Keratinocyte (primary cell): ENCODE data around the gene FREM3.

Experiments used
- CTCF ChIP-seq, 3 experiments: IDR thresholded peaks in 1 of 3; conservative IDR thresholded peaks in 1 of 3; optimal IDR thresholded peaks in 1 of 3; 2 replicates in 2 of 3; 3 replicates in 1 of 3; pipeline versions ENCODE3 to v1.5.1; 2011; ENCODE audit warnings: low read length in 3 of 3, mild to moderate bottlenecking in 3 of 3, moderate library complexity in 2 of 3, control low read depth in 1 of 3, inconsistent platforms in 1 of 3; ENCODE audit not compliant: insufficient read depth in 2 of 3; ENCODE audit errors: extremely low read depth in 1 of 3
- EZH2 ChIP-seq: IDR thresholded peaks from one replicate; pipeline ENCODE4 v1.6.1; 2012; ENCODE audit warnings: inconsistent platforms, mild to moderate bottlenecking, low read length, moderate library complexity

GRCh38 chr4:143539670-143540023 lies 160.8 kb downstream of the FREM3 start:
- TF ChIP-seq CTCF (optimal IDR thresholded peaks at IDR 0.05 in 1 of 3, IDR thresholded peaks at IDR 0.05 in 1 of 3, conservative IDR thresholded peaks at IDR 0.05 in 1 of 3; ENCODE audit: extremely low read depth in 1 of 3, insufficient read depth in 2 of 3, low read length in 3 of 3) (no peak), EZH2 (no peak)
